Measurements from ENCODE around the gene CELF2. TPM values are rescaled to one million over a fixed set of nuclear protein-coding genes. Genes with fewer than 3 reads are reported as not detected.
A peak's percentile ranks its signal among the peaks of the same experiment; 100 is the strongest.

CELF2 gene
- total and polyA plus RNA-seq, 8 donors: 58.0 to 107 (median 65.9) TPM

- H3K27me3 ChIP-seq: no peaks in the 10 kb centered on the region
- peak; percentile 20 for ATAC-seq
- DNase-seq: no peak
- intact Hi-C loops (cut with DNase I): no loop called here
- no peaks in the 10 kb centered on the region for H3K9me3 ChIP-seq
- peaks cover 0 to 29% of the 10 kb centered on the region in 2 donors for H3K36me3 ChIP-seq
- no peak overlapping the region for H3K4me3 ChIP-seq
- peaks cover 0 to 42% of the 10 kb centered on the region in 2 donors for H3K4me1 ChIP-seq
- no peak for TF ChIP-seq CTCF (IDR thresholded peaks at IDR 0.05)
- no peak overlapping the region for H3K27ac ChIP-seq
Measured at GRCh38 chr10:11245510-11245909, 227.8 kb downstream of the CELF2 start.

- no peak overlapping the region for H3K27ac ChIP-seq
- peaks cover 0 to 33% of the 10 kb centered on the region in 2 donors for H3K36me3 ChIP-seq
- ATAC-seq (no peak), DNase-seq (no peak)
- TF ChIP-seq CTCF (IDR thresholded peaks at IDR 0.05): no peak
- no peaks in the 10 kb centered on the region for H3K27me3 ChIP-seq
- H3K9me3 ChIP-seq: no peaks in the 10 kb centered on the region
- no peak overlapping the region for H3K4me3 ChIP-seq
- intact Hi-C loops (cut with DNase I): no loop called here
- peaks cover 0 to 42% of the 10 kb centered on the region in 2 donors for H3K4me1 ChIP-seq
Measured at GRCh38 chr10:11245981-11246590, 228.4 kb downstream of the CELF2 start.

GRCh38 chr10:11246752-11247467 is 229.2 kb downstream of the CELF2 start:
- Histone ChIP-seq H3K27ac (no peak overlapping the region), H3K4me1 (peaks cover 0 to 38% of the 10 kb centered on the region in 2 donors), H3K36me3 (peaks cover 0 to 41% of the 10 kb centered on the region in 2 donors), H3K27me3 (no peaks in the 10 kb centered on the region), H3K9me3 (no peaks in the 10 kb centered on the region), H3K4me3 (no peak overlapping the region)
- intact Hi-C loops (cut with DNase I): no loop called here
- no peak for ATAC-seq
- no peak for DNase-seq
- TF ChIP-seq CTCF (IDR thresholded peaks at IDR 0.05): no peak

GRCh38 chr10:11249152-11249807 is 231.6 kb downstream of the CELF2 start:
- ATAC-seq (no peak), DNase-seq (no peak)
- intact Hi-C loops (cut with DNase I): no loop called here

More at GRCh38 chr10:11249152-11249807, 231.6 kb downstream of the CELF2 start:
- peaks cover 0 to 15% of the 10 kb centered on the region in 2 donors for H3K4me1 ChIP-seq
- peaks cover 0 to 54% of the 10 kb centered on the region in 2 donors for H3K36me3 ChIP-seq
- no peaks in the 10 kb centered on the region for H3K9me3 ChIP-seq
- TF ChIP-seq CTCF (IDR thresholded peaks at IDR 0.05): no peak
- no peak overlapping the region for H3K27ac ChIP-seq
- no peak overlapping the region for H3K4me3 ChIP-seq
- H3K27me3 ChIP-seq: no peaks in the 10 kb centered on the region

Data from left lung (tissue), 10 donors.